SU-DHL-6 (cell line): ENCODE results near the gene SPOCK3.
"Not testable (repeated sequence)": the region's sequence is repeated elsewhere in the genome, so short reads cannot be mapped to it uniquely, and the experiment has no call there.

Experiments used
- H2AFZ ChIP-seq: fragments of 200-600 bp; sonication (generic); 2 replicates; pipeline ENCODE4 v1.6.1; 2014; ENCODE audit warnings: low read depth, mild to moderate bottlenecking, moderate library complexity, mixed read lengths, antibody characterized with exemption, low read length; ENCODE audit not compliant: severe bottlenecking
- H3F3A ChIP-seq: fragments of 200-600 bp; shearing (Covaris generic); 2 replicates; pipeline ENCODE4 v1.6.0; 2016; ENCODE audit warnings: antibody characterized with exemption, mild to moderate bottlenecking; ENCODE audit not compliant: insufficient read depth
- H3K27ac ChIP-seq: fragments of 200-600 bp; sonication (generic); 2 replicates; pipeline ENCODE4 v1.5.1; 2016; ENCODE audit warnings: low read depth, mild to moderate bottlenecking, low read length, moderate library complexity, mixed read lengths
- H3K27me3 ChIP-seq: fragments of 200-600 bp; sonication (generic), shearing (Covaris generic); 2 replicates; pipeline ENCODE4 v1.6.0; 2014; ENCODE audit warnings: mild to moderate bottlenecking, low read length
- H3K36me3 ChIP-seq: fragments of 200-600 bp; sonication (generic); 2 replicates; pipeline ENCODE4 v1.6.1; 2014; ENCODE audit warnings: mild to moderate bottlenecking, low read length, mixed read lengths
- H3K4me2 ChIP-seq: fragments of 300-600, 200-600 bp; shearing (Covaris generic), sonication (generic); 2 replicates; pipeline ENCODE4 v1.6.0; 2014; ENCODE audit warnings: low read length, low read depth, mild to moderate bottlenecking; ENCODE audit not compliant: poor library complexity, severe bottlenecking
- H3K4me3 ChIP-seq: fragments of 200-600 bp; sonication (generic); 2 replicates; pipeline ENCODE4 v1.5.1; 2014; ENCODE audit warnings: antibody characterized with exemption, low read length, mild to moderate bottlenecking, mixed read lengths; ENCODE audit not compliant: insufficient read depth, poor library complexity, severe bottlenecking
- H3K79me2 ChIP-seq: fragments of 200-600 bp; sonication (generic); 2 replicates; pipeline ENCODE4 v1.6.1; 2014; ENCODE audit warnings: mild to moderate bottlenecking, low read length, moderate library complexity; ENCODE audit not compliant: insufficient read depth
- H3K9ac ChIP-seq: fragments of 200-600 bp; sonication (generic); 2 replicates; pipeline ENCODE4 v1.7.0; 2014; ENCODE audit warnings: mild to moderate bottlenecking, low read length
- H3K9me2 ChIP-seq: fragments of 200-600 bp; sonication (generic); replicated peaks from 2 replicates; pipeline ENCODE4 v1.6.1; 2014; ENCODE audit warnings: low read length; ENCODE audit not compliant: insufficient read depth
- H3K9me3 ChIP-seq: fragments of 200-600 bp; sonication (generic); 2 replicates; pipeline ENCODE4 v1.6.1; 2014; ENCODE audit warnings: low read length, mixed read lengths; ENCODE audit not compliant: insufficient read depth
- H4K20me1 ChIP-seq: fragments of 200-600 bp; sonication (generic); 2 replicates; pipeline ENCODE4 v1.6.1; 2014; ENCODE audit warnings: low read depth, mild to moderate bottlenecking, antibody characterized with exemption, low read length, moderate library complexity, mixed read lengths
- EZH2phosphoT487 ChIP-seq: fragments of 200-600 bp; sonication (generic), shearing (Covaris generic); conservative IDR thresholded peaks from 2 replicates; pipeline ENCODE4 v1.6.1; 2018; ENCODE audit warnings: mild to moderate bottlenecking, antibody characterized with exemption, low read length, moderate library complexity, mixed read lengths
- TF ChIP-seq, protein P1 (sequence below): fragments of 200-600 bp; sonication (generic); IDR thresholded peaks from one replicate; pipeline ENCODE4 v1.5.1; 2017; ENCODE audit warnings: antibody characterized with exemption, mild to moderate bottlenecking, low read length, moderate library complexity; ENCODE audit not compliant: insufficient read depth, poor library complexity, severe bottlenecking

The SPOCK3 gene

DNA sequence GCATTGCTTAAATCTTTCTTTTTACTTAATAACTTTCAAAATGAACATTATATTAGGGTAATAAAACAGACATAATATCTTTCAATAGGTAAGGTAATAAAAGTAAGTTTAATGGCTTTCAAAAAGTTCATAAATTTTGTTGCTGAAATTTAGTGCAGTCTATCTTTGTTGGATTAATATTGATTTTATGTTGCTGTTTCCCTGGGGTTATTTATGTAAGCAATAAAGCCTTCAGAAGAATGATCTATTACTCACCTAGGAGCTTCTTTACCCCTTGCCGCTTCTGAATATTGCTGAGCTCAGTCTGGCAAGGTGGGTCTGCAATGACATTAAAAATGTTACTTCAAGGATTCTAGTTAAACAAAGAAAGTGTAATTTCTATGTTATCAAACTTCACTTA lies 492.6 kb downstream of the SPOCK3 start:
- no peaks in the 10 kb centered on the region for H3K79me2 ChIP-seq
- TF ChIP-seq EZH2phosphoT487, result no peak
- TF ChIP-seq, protein P1, sequence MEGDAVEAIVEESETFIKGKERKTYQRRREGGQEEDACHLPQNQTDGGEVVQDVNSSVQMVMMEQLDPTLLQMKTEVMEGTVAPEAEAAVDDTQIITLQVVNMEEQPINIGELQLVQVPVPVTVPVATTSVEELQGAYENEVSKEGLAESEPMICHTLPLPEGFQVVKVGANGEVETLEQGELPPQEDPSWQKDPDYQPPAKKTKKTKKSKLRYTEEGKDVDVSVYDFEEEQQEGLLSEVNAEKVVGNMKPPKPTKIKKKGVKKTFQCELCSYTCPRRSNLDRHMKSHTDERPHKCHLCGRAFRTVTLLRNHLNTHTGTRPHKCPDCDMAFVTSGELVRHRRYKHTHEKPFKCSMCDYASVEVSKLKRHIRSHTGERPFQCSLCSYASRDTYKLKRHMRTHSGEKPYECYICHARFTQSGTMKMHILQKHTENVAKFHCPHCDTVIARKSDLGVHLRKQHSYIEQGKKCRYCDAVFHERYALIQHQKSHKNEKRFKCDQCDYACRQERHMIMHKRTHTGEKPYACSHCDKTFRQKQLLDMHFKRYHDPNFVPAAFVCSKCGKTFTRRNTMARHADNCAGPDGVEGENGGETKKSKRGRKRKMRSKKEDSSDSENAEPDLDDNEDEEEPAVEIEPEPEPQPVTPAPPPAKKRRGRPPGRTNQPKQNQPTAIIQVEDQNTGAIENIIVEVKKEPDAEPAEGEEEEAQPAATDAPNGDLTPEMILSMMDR, result no peak
- no peaks in the 10 kb centered on the region for H3K36me3 ChIP-seq
- H3K4me3 ChIP-seq, result no peak overlapping the region
- no peak overlapping the region for H3K27ac ChIP-seq
- H3K9me3 ChIP-seq, result no peaks in the 10 kb centered on the region
- H3K9me2 ChIP-seq, result no peaks in the 10 kb centered on the region
- no peaks in the 10 kb centered on the region for H3K27me3 ChIP-seq
- no peaks in the 10 kb centered on the region for H4K20me1 ChIP-seq
- no peak overlapping the region for H3K9ac ChIP-seq
- H3K4me2 ChIP-seq, result no peak overlapping the region
- 0 out of 2 replicates have a peak, but pooled peaks cover 3% of the 10 kb centered on the region for H3F3A ChIP-seq
- no peak overlapping the region for H2AFZ ChIP-seq

- not testable (repeated sequence) for H4K20me1 ChIP-seq, H3K9ac ChIP-seq, H3K9me2 ChIP-seq, H2AFZ ChIP-seq, H3K4me3 ChIP-seq, H3K27ac ChIP-seq, H3F3A ChIP-seq, H3K9me3 ChIP-seq, H3K79me2 ChIP-seq, H3K27me3 ChIP-seq, H3K36me3 ChIP-seq, H3K4me2 ChIP-seq
These were observed 495.1 kb downstream of the SPOCK3 start for GRCh38 chr4:166739215-166739614.

DNA sequence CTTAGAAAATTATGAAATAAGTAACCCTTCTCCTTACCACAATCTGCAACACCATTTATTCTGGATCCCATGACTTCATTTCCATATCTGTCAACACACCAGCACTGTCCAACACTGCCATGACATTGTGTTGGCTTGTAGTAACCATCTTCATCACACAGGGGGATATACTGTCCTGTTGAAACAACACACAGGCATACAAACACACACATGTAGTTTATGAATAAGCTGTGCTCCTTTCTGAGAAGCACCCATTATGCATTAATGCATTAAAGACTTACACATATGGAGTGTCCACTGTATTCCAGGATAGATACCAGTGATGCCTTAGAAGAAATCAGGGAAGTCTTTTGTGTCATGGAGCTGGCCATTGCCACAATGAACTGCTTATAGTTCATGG lies 496.9 kb downstream of the SPOCK3 start:
- Histone ChIP-seq H3K27me3 (no peaks in the 10 kb centered on the region), H3K36me3 (no peaks in the 10 kb centered on the region), H3K4me3 (no peak overlapping the region), H4K20me1 (no peaks in the 10 kb centered on the region), H3K27ac (no peak overlapping the region), H3F3A (0 out of 2 replicates have a peak, but pooled peaks cover 3% of the 10 kb centered on the region), H3K9me3 (no peaks in the 10 kb centered on the region), H3K9me2 (no peaks in the 10 kb centered on the region), H2AFZ (no peak overlapping the region), H3K9ac (no peak overlapping the region), H3K79me2 (no peaks in the 10 kb centered on the region), H3K4me2 (no peak overlapping the region)
- TF ChIP-seq, protein P1, result no peak
- no peak for TF ChIP-seq EZH2phosphoT487

GRCh38 chr4:166735553-166735952 lies 498.7 kb downstream of the SPOCK3 start:
- no peaks in the 10 kb centered on the region for H4K20me1 ChIP-seq
- no peak overlapping the region for H3K4me2 ChIP-seq
- no peaks in the 10 kb centered on the region for H3K9me2 ChIP-seq
- TF ChIP-seq EZH2phosphoT487, result no peak
- TF ChIP-seq, protein P1, result no peak
- H3K27ac ChIP-seq, result no peak overlapping the region
- H3K27me3 ChIP-seq, result no peaks in the 10 kb centered on the region
- H3K36me3 ChIP-seq, result no peaks in the 10 kb centered on the region
- no peak overlapping the region for H3K9ac ChIP-seq
- H2AFZ ChIP-seq, result no peak overlapping the region
- no peaks in the 10 kb centered on the region for H3K9me3 ChIP-seq
- H3K4me3 ChIP-seq, result no peak overlapping the region
- no peaks in the 10 kb centered on the region for H3K79me2 ChIP-seq
- no peaks in the 10 kb centered on the region for H3F3A ChIP-seq
